K562 (cell line): ENCODE measurements around the gene VAC14.

Experiments used
- CHD2 ChIP-seq: IDR thresholded peaks from 2 replicates; pipeline ENCODE4 v1.6.1; 2011; ENCODE audit warnings: low read depth, low read length
- KLF13 ChIP-seq: fragments of 450-650 bp; IDR thresholded peaks from 2 replicates; pipeline ENCODE4 v1.6.1; 2016; ENCODE audit warnings: missing genetic modification characterization, low read depth, mild to moderate bottlenecking, missing compliant biosample characterization, moderate library complexity, borderline replicate concordance
- POLR2A ChIP-seq: fragments of 450-650 bp; conservative IDR thresholded peaks from 2 replicates; pipeline ENCODE4 v1.6.1; 2016
- SMARCB1 ChIP-seq: IDR thresholded peaks from 2 replicates; pipeline ENCODE4 v1.6.1; 2011; ENCODE audit warnings: improper control_type of control experiment, low read depth; ENCODE audit not compliant: insufficient read length
- SREBF2 ChIP-seq: sonication (generic); formaldehyde crosslinking; IDR thresholded peaks from 2 replicates; pipeline ENCODE4 v1.4.0; 2020; ENCODE audit warnings: mild to moderate bottlenecking, missing genetic modification reagents
- TF ChIP-seq, protein P1 (sequence below), 3 experiments: IDR thresholded peaks in 2 of 3; conservative IDR thresholded peaks in 1 of 3; 2 replicates each; pipeline ENCODE4 v1.5.1; 2011 to 2012; ENCODE audit warnings: low read length in 3 of 3, mild to moderate bottlenecking in 3 of 3, control low read depth in 2 of 3, improper control_type of control experiment in 1 of 3, inconsistent platforms in 1 of 3, low read depth in 1 of 3, mixed read lengths in 1 of 3, moderate library complexity in 1 of 3; ENCODE audit not compliant: insufficient read depth in 2 of 3
- TF ChIP-seq, protein P2 (sequence below): sonication (generic); formaldehyde crosslinking; IDR thresholded peaks from 2 replicates; pipeline ENCODE4 v1.9.0; 2022; ENCODE audit warnings: mild to moderate bottlenecking, missing genetic modification reagents
- TF ChIP-seq, protein P3 (sequence below), 2 experiments: IDR thresholded peaks; 2 replicates each; pipeline ENCODE4 v1.6.1; 2011; ENCODE audit warnings: borderline replicate concordance in 1 of 2, control low read depth in 1 of 2, low read depth in 1 of 2, low read length in 1 of 2, mild to moderate bottlenecking in 1 of 2, mixed read lengths in 1 of 2, moderate library complexity in 1 of 2; ENCODE audit not compliant: insufficient read depth in 1 of 2, insufficient read length in 1 of 2, poor library complexity in 1 of 2, severe bottlenecking in 1 of 2; ENCODE audit errors: extremely low read depth in 1 of 2
- TF ChIP-seq, protein P4 (sequence below): fragments of 450-650 bp; IDR thresholded peaks from 2 replicates; pipeline ENCODE4 v1.6.1; 2014; ENCODE audit warnings: low read depth, mild to moderate bottlenecking, moderate library complexity, borderline replicate concordance

DNA sequence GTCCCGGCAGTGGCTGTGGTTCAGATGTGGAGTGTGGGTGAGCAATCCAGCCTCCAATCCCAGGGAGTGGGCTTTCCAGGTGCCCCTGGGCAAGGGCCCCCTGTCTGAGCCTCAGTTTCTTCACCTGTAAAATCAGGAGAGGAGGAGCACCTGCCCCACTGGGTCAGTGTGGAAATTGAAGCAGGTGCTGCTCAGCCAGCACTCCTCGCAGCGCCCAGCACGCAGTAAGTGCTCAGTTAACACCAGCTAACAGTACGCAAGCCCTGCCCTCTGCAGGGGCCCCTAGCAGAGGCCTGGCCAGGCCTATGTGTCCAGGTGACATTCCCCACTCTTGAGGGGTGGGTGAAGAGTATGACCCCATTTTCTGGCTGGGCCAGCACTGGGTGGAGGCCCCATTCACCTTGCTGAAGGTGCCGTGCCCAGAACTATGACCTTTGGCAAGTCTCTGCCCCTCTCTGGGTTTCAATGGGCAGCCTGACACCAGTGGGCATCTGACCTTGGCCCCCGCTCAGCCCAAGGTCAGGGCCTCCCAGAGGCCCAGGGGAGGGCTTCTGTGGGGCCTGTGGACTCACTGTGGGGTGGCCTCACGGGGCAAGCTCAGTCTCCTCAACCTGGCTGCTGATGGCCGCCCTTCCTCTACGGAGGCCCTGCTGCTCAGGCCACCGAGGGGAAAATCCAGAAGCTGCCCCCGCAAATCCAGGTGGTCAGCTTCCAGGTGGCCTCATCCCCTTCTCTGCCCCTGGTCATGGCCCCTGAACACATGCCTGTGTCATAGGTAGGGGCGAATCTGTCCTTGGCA lies 117.6 kb downstream of the VAC14 start:
- TF ChIP-seq SREBF2 (CRISPR knock-in tag) (no peak), SMARCB1 (no peak), POLR2A (no peak), KLF13 (tag) (no peak), CHD2 (no peak)
- TF ChIP-seq, protein P1, sequence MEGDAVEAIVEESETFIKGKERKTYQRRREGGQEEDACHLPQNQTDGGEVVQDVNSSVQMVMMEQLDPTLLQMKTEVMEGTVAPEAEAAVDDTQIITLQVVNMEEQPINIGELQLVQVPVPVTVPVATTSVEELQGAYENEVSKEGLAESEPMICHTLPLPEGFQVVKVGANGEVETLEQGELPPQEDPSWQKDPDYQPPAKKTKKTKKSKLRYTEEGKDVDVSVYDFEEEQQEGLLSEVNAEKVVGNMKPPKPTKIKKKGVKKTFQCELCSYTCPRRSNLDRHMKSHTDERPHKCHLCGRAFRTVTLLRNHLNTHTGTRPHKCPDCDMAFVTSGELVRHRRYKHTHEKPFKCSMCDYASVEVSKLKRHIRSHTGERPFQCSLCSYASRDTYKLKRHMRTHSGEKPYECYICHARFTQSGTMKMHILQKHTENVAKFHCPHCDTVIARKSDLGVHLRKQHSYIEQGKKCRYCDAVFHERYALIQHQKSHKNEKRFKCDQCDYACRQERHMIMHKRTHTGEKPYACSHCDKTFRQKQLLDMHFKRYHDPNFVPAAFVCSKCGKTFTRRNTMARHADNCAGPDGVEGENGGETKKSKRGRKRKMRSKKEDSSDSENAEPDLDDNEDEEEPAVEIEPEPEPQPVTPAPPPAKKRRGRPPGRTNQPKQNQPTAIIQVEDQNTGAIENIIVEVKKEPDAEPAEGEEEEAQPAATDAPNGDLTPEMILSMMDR (IDR thresholded peaks at IDR 0.05 in 2 of 3, conservative IDR thresholded peaks at IDR 0.05 in 1 of 3; ENCODE audit: insufficient read depth in 2 of 3, low read depth in 1 of 3, low read length in 3 of 3) = no peak
- TF ChIP-seq, protein P2, sequence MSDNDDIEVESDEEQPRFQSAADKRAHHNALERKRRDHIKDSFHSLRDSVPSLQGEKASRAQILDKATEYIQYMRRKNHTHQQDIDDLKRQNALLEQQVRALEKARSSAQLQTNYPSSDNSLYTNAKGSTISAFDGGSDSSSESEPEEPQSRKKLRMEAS (CRISPR knock-in tag) = no peak
- TF ChIP-seq, protein P3, sequence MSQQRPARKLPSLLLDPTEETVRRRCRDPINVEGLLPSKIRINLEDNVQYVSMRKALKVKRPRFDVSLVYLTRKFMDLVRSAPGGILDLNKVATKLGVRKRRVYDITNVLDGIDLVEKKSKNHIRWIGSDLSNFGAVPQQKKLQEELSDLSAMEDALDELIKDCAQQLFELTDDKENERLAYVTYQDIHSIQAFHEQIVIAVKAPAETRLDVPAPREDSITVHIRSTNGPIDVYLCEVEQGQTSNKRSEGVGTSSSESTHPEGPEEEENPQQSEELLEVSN (IDR thresholded peaks at IDR 0.05; ENCODE audit: borderline replicate concordance in 1 of 2, extremely low read depth in 1 of 2, insufficient read depth in 1 of 2, insufficient read length in 1 of 2, low read depth in 1 of 2, low read length in 1 of 2, poor library complexity in 1 of 2, severe bottlenecking in 1 of 2) = no peak
- TF ChIP-seq, protein P4, sequence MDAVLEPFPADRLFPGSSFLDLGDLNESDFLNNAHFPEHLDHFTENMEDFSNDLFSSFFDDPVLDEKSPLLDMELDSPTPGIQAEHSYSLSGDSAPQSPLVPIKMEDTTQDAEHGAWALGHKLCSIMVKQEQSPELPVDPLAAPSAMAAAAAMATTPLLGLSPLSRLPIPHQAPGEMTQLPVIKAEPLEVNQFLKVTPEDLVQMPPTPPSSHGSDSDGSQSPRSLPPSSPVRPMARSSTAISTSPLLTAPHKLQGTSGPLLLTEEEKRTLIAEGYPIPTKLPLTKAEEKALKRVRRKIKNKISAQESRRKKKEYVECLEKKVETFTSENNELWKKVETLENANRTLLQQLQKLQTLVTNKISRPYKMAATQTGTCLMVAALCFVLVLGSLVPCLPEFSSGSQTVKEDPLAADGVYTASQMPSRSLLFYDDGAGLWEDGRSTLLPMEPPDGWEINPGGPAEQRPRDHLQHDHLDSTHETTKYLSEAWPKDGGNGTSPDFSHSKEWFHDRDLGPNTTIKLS = no peak
